Mesothelial cell of epicardium (in vitro differentiated cells): ENCODE results near the gene ATP2A3. TPM values are rescaled to one million over a fixed set of nuclear protein-coding genes. Genes with fewer than 3 reads are reported as not detected.

ENCODE experiments used
- DNase-seq, 2 experiments: peaks; one replicate each; pipeline ENCODE4 v3.0.0; 2021; ENCODE audit warnings: low spot score in 2 of 2; ENCODE audit not compliant: unreplicated experiment in 2 of 2
- H3K27ac Mint-ChIP-seq: 2 replicates; pipeline ENCODE4 v1.8.0; 2021; ENCODE audit warnings: mixed read lengths
- H3K27me3 Mint-ChIP-seq: 2 replicates; pipeline ENCODE4 v1.8.0; 2021; ENCODE audit warnings: low read depth, mixed read lengths
- H3K36me3 Mint-ChIP-seq: 2 replicates; pipeline ENCODE4 v1.8.0; 2021; ENCODE audit warnings: mixed read lengths
- H3K4me1 Mint-ChIP-seq: 2 replicates; pipeline ENCODE4 v1.8.0; 2021; ENCODE audit warnings: mixed read lengths
- H3K4me3 Mint-ChIP-seq: 2 replicates; pipeline ENCODE4 v1.8.0; 2021; ENCODE audit warnings: mild to moderate bottlenecking, moderate library complexity, mixed read lengths
- H3K9me3 Mint-ChIP-seq: 2 replicates; pipeline ENCODE4 v1.8.0; 2021; ENCODE audit warnings: mixed read lengths
- total RNA-seq: library from RNA; stranded (reverse); gene quantifications from 3 replicates; pipeline ENCODE4 v1.2.1, GENCODE V29; 2021
- TF ChIP-seq, protein P1 (sequence below): fragments of 200-600 bp; sonication (generic); IDR thresholded peaks from one replicate; pipeline ENCODE4 v1.5.0; 2021; ENCODE audit warnings: antibody characterized with exemption; ENCODE audit not compliant: unreplicated experiment

Gene ATP2A3
- total RNA-seq, 1 donor from 2014 or later: 4.1 TPM

GRCh38 chr17:3979290-3979611, 15.0 kb upstream of the ATP2A3 start:
- peaks cover 3% of the 10 kb centered on the region for H3K27me3 Mint-ChIP-seq
- H3K36me3 Mint-ChIP-seq: peaks cover 6% of the 10 kb centered on the region
- TF ChIP-seq, protein P1, sequence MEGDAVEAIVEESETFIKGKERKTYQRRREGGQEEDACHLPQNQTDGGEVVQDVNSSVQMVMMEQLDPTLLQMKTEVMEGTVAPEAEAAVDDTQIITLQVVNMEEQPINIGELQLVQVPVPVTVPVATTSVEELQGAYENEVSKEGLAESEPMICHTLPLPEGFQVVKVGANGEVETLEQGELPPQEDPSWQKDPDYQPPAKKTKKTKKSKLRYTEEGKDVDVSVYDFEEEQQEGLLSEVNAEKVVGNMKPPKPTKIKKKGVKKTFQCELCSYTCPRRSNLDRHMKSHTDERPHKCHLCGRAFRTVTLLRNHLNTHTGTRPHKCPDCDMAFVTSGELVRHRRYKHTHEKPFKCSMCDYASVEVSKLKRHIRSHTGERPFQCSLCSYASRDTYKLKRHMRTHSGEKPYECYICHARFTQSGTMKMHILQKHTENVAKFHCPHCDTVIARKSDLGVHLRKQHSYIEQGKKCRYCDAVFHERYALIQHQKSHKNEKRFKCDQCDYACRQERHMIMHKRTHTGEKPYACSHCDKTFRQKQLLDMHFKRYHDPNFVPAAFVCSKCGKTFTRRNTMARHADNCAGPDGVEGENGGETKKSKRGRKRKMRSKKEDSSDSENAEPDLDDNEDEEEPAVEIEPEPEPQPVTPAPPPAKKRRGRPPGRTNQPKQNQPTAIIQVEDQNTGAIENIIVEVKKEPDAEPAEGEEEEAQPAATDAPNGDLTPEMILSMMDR: no peak
- no peaks in the 10 kb centered on the region for H3K4me1 Mint-ChIP-seq
- no peak for DNase-seq
- peaks cover 19% of the 10 kb centered on the region for H3K9me3 Mint-ChIP-seq
- H3K4me3 Mint-ChIP-seq: no peak overlapping the region
- H3K27ac Mint-ChIP-seq: no peak overlapping the region

- peaks cover 3% of the 10 kb centered on the region for H3K27me3 Mint-ChIP-seq
- no peak overlapping the region for H3K27ac Mint-ChIP-seq
- no peak overlapping the region for H3K4me3 Mint-ChIP-seq
- TF ChIP-seq, protein P1: no peak
- no peak for DNase-seq
- peaks cover 19% of the 10 kb centered on the region for H3K9me3 Mint-ChIP-seq
- peaks cover 6% of the 10 kb centered on the region for H3K36me3 Mint-ChIP-seq
- no peaks in the 10 kb centered on the region for H3K4me1 Mint-ChIP-seq
Observed at GRCh38 chr17:3978421-3979289, 14.4 kb upstream of the ATP2A3 start.

DNA sequence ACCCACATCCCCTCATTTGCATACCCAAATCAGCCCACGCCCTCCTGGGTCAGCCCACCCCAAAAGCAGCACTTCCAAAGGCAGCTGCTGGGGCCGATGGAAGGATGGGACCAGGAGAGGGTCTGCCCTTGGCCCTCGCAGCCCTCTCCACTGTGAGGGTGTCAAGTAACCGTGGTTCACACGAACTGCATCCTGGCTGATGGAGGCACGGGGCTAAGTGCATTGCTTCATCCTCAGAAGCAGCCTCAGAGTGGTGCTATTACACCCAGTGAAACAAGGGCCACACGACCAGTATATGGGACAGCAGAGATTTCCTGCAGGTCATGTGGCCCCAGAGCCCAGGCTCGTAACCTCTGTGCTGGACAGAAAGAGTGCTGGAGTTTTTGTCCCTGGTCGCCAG, 13.2 kb upstream of the ATP2A3 start:
- Mint-ChIP-seq H3K27ac (no peak overlapping the region), H3K9me3 (peaks cover 19% of the 10 kb centered on the region), H3K4me3 (no peak overlapping the region), H3K4me1 (no peaks in the 10 kb centered on the region), H3K36me3 (peaks cover 6% of the 10 kb centered on the region), H3K27me3 (peaks cover 8% of the 10 kb centered on the region)
- no peak for DNase-seq
- TF ChIP-seq, protein P1: no peak

DNA sequence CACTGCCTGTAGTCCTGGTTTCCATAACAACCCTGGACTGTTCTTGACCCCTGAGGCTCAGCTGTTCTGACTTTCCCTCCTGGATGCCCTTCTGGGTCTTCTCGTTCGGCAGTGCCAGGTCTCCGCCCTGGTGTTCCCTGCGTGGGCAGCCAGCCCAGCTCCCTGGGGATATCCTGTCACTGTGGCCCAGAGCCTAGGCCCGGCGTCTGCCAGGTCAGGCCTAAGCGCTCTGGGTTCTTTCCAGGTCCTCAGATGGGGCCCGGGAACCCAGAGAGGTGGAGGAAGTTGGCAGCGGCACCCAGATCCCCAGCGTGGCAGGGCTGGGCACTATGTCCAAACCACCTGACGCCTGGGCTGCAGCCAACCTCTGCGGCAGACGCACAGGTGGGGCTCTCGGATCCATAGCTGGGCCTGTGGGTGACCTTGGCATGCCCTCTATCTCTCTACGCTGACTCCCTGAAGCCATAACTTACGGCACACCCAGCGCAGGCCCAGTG, 12.5 kb upstream of the ATP2A3 start:
- no peak for DNase-seq
- no peak overlapping the region for H3K27ac Mint-ChIP-seq
- H3K4me1 Mint-ChIP-seq: no peaks in the 10 kb centered on the region
- peaks cover 6% of the 10 kb centered on the region for H3K36me3 Mint-ChIP-seq
- H3K4me3 Mint-ChIP-seq: no peak overlapping the region
- peaks cover 19% of the 10 kb centered on the region for H3K9me3 Mint-ChIP-seq
- peaks cover 12% of the 10 kb centered on the region for H3K27me3 Mint-ChIP-seq
- TF ChIP-seq, protein P1: no peak

DNA sequence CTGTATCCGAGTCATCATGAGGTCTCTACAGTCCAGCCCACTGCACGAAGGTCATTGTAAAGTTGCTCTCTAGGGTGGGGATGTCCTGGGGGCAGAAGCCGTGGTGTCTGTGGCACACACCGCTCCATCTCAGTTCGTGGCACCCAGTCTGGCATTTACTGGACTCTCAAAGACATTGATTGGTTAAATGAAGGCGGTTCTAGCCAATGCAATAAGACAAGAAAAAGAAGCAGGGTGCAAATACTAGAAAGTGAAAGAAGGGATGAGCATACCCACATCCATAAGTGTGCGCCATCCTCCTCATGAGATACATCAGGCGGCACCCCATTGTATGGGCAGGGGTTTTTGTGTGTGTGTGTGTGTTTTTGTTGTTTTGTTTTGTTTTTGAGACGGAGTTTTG, 10.7 kb upstream of the ATP2A3 start:
- H3K27ac Mint-ChIP-seq: no peak overlapping the region
- H3K27me3 Mint-ChIP-seq: peaks cover 19% of the 10 kb centered on the region
- peaks cover 6% of the 10 kb centered on the region for H3K36me3 Mint-ChIP-seq
- H3K4me1 Mint-ChIP-seq: no peaks in the 10 kb centered on the region
- DNase-seq: no peak
- H3K9me3 Mint-ChIP-seq: peaks cover 19% of the 10 kb centered on the region
- H3K4me3 Mint-ChIP-seq: no peak overlapping the region
- TF ChIP-seq, protein P1: no peak
